Jurkat, Clone E6-1 (cell line): ENCODE results near the gene MRNIP.

Source experiments
- DNase-seq: peaks from one replicate; pipeline ENCODE4 v3.0.0-alpha.2; 2011; ENCODE audit warnings: low read depth, low spot score
- H3K4me3 ChIP-seq: 2 replicates; pipeline ENCODE4 v1.5.1; 2011; ENCODE audit warnings: mild to moderate bottlenecking, low read length, control low read depth, moderate library complexity

Gene MRNIP

DNA sequence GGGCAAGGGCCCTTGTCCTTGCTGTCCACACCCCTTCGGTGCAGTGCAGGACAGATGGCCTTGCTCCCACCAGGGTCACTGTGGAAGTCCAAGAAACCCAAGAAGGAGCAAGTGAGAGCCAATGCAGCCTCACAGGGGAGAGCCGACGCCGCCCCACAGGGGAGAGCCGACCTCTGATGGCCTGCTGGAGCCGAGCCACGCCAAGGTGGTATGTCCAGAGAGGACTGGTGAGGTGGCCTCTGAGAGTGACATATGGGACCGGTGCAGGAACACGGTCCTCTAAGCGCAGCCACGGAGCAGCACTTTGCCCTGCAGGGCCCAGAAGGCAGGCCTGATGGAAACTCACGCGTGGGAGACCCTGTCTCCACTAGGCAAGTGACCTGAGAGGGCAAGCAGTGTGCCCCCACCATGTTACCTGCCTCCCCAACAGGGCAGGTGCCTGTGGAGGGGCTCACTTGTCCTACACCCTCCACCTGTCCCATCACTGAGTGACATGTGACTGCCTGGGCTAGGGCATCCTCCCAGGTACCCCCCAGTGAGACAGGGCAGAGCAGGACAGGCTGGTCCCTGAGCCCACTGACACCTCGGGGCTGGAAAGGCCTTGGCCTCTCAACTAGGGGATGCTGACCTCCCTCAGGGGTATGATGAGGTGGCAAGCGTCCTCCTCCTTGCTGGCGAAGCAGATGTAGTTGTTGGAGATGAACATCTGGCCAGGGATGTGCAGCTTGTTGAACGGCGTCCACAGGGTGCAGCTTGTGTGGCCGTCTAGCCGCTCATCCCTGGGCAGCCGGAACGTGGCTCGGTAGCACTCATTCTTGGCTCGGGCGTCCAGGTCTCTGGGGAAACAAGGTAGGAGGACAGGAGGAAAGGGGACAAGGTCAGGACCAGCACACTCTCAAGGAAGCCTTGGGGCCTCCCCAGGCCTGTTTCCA, 32.4 kb upstream of the MRNIP start:
- H3K4me3 ChIP-seq, result no peak overlapping the region
- no peak for DNase-seq

DNA sequence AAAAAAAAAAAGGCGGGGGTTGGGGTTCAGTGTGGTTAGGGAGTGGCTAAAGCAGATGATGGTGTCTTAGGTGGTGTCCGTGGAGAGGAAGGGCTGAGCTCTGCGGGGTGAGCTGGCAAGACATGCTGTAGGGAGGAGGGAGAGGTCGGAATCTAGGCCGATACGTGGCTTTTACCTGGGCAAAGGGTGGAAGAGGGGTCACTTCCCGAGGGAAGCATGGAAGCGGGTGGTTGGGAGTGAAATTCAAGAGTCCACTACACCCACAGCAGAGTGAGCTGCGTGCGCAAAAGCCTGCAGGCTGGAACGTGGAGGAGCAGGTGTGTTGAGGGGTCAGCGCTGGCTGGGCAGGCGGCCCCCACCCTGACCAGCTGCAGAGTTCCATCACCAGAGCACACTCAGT, 31.3 kb upstream of the MRNIP start:
- no peak overlapping the region for H3K4me3 ChIP-seq
- DNase-seq, result no peak

DNA sequence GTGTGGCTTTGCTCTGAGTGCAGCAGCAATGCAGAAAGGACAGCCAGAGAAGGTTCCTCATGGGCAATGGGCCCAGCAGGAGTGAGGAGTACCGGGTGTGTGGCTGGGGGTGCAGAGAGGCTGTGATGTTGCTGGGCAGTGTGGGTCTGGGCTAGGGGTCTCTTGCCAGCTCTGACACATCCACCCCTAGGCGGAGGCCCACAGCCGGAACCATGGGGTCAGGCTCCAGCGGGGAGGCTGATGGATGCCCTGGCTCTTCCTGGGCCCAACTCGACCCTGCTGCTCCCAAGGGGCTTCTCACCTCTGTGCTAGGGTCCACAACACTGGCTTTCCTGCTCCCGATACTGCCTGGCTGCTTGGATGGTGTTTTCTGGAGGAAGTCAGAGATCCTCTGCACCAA, 29.2 kb upstream of the MRNIP start:
- H3K4me3 ChIP-seq, result no peak overlapping the region
- no peak for DNase-seq

DNA sequence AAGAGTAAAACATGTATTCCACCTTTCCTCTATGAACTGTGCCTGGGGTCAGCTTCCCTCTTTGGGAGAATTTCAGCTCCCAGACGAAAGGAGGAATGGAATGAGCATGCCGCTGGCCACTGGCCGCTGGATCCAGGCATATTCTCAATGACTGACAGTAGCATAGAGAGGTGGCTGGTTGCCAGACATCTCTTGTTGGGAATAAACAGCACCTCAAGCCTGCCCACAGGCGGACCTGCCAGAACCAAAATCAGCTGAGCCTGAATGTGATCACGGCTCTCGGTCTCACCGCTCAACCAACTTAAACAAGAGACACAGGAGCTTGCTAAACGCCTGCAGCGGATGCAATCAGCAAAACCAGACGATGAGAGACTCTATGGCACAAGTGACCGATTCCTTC, 28.5 kb upstream of the MRNIP start:
- no peak overlapping the region for H3K4me3 ChIP-seq
- DNase-seq, result no peak

DNA sequence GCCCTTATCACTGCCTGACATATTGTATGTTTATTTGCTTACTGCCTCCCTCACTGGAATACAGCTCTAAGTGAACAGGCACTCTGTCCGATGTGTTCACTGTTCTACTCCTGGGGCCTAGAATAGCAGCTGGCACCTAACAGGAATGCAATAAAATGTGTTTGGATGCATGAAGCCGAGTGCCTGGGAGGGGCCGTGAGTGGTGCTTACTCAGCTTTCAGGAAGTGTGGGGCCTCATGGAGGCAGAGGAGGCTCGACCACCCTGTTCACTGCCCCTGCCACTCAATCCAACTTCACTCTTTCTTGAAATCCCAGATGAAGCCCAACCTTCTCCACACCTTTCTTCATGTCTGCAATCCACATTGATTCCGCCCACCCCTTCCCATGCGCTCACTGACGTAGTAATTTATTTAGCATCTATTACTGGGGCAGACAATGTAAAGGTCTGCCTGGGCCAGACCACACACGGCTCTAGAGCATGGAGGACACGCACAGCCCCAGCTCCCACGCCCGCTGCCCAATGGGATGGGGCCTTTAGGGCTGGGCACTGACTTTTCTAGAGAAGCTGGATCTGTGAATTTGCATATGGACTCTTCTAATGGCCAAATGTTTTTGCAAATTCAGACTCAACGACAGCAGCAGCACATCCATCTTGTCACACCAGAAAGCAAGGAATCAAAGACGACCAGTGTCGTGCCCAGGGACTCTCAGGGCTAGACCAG, 27.7 kb upstream of the MRNIP start:
- H3K4me3 ChIP-seq, result no peak overlapping the region
- no peak for DNase-seq

DNA sequence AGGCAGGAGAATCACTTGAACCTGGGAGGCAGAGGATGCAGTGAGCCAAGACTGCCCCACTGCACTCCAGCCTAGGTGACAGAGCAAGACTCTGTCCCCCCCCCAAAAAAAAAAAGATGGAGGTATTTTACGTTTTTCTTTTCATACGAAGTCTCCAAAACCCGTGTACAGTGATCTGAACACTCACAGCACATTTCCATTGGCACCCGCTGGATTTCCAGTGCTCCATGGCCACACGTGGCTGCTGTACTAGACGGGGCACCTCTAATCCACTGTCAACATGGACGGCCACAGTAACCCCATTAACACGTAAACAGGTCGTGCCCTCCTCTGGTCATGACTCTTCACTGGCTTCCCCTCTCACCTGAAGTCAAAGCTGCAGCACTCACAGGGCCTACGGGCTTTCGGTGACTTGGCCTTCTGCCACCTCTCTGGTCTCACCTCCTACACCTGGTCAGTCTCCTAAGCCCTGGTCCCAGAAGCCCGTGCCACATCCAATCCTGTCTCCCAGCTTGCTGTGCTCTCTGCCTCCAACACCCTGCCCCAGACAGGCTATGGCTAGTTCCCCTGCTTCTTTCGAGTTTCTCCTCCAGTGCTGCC, 27.0 kb upstream of the MRNIP start:
- DNase-seq, result no peak
- no peak overlapping the region for H3K4me3 ChIP-seq

DNA sequence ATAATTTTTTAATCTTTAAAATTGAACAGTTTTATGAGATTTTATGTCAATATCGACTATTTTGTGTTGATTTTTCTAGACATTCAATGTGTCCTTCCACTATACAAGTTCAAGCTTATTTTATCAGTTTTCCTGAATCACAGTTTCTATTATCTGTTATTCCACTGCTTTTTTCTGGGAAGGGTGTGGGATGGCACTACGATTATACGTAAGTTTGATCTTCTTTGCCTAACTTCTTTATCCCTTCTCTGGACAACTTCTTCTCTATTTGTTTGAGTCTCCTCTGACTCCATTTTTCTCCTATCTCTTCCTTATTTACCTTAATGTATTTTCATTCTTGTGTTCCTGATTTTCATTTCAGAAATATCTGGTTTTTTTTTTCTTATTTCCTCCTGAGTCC, 24.5 kb upstream of the MRNIP start:
- no peak overlapping the region for H3K4me3 ChIP-seq
- no peak for DNase-seq

DNA sequence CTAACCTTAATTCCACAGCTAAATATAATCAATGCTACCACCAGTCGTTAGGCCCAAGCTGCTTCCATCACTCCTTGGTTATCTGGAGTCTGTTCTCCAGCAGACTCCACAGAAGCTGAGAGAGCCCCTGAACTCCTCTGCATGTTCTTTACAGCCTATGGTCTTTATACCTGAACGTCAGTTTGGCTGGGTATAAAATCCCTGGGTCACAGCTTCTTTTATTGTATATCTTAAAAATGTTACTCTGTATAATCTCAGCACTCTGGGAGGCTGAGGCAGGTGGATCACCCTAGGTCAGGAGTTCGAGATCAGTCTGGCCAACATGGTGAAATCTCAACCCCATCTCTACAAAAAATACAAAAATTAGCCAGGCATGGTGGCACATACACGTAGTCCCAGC, 23.7 kb upstream of the MRNIP start:
- H3K4me3 ChIP-seq, result no peak overlapping the region
- no peak for DNase-seq

DNA sequence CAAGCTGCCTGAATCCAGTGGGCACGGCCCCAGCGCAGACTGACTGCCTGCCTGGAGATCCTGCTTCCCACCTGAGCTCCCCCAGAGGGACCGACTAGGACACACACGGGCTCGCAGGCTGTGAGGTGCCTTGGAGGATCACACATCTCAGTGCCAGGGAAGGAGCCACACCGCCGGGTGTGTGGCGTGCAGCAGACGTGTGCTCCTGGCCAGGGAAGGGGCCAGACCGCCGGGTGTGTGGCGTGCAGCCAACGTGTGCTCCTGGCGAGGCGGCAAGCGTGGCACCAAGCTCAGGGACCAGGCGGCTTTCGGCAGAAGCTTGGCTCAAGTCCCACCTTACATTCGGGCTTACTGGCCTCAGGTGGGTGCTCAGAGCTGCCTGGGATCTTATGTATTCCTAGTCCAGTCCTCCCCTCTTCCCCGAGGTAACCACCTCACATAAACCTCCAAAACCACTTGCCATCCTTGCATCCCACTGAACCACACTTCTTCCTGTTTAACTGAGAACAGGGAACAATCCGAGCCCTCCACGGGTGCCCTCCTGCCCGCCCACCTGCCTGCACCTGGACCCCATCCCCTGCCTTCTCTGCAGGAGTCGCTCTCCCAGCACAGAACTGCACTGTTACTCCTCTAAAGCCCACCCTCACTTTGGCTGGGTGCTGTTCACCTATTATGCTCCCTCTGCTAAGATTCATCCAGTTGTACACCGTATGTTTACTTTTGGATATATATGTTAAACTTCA, 22.4 kb upstream of the MRNIP start:
- DNase-seq, result no peak
- H3K4me3 ChIP-seq, result no peak overlapping the region

DNA sequence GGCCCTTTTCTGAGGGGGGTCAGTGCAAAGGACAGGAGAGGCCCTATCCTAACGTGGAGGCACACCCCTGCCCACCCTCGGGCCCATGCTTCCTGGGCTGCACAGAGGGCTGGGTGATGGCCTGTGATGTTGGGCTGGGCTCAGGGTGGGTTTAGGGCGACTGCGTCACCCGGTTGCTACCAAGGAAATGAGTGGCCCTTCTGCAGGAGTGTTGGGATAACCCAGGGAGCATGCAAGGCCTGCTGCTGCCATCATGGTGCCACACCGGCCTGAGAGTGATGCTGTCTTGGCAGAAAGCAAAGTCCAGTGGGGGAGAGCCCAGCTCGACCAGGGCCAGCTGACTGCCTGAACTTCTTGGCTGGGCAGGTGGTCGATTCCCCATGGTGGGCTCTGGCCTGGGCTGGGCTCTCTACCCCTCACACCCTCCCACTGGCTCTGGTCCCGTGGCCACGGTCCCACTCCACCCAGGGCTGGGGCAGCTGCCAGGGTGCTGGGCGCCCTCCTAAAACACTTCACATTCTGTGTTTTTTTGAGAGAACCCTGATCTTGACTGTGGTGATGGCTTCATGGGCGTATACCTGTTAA, 21.5 kb upstream of the MRNIP start:
- H3K4me3 ChIP-seq, result no peak overlapping the region
- DNase-seq, result no peak

DNA sequence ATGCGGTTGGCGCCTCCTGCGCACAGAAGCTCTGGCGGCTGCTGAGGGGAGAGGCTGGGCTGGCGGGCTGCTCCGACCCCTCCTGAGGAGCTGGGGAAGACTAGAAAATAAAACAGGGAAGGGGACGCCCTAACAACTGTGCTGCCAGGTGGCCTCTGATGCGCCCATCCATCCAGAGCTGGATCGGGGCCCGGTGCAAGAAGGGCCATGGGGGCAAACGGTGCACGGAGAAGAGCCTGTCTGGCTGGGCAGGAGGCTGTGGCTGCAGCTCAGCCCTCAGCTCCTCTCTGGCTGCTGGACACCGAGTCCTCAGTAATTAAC, 21.0 kb upstream of the MRNIP start:
- no peak overlapping the region for H3K4me3 ChIP-seq
- no peak for DNase-seq

DNA sequence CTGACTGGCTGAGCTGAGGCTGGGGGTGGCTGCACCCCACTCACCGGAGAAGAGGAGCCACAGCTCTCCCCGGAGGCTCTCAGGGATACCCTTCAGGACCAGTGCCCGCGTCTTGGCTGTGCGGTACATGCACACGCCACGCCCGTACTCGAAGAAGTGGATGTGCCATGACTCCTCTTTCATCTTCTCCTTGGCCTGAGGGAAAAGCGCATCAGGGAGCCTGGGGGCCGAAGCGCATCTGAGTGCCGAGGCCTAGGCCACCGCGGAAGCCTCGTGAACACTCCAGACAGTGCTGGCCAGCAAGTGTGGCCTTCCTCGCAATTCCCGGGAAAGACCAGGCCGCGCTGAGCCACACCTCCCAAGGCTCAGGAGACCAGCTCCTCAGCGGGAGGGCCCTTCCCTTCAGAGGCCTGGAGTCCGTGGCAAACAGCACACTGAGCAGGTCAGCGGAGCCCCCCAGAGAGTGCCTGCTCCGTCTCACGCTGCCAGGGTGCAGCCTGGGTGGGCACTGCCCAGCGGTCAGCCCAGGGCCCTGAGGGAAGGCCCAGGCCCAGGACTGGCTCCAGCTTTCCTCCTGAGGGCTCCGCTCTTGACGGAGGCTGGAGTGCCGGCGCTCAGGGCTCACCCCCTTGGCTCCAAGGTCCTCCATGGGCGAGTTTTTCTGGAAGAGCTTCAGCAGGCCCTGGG, 20.5 kb upstream of the MRNIP start:
- no peak for DNase-seq
- no peak overlapping the region for H3K4me3 ChIP-seq

DNA sequence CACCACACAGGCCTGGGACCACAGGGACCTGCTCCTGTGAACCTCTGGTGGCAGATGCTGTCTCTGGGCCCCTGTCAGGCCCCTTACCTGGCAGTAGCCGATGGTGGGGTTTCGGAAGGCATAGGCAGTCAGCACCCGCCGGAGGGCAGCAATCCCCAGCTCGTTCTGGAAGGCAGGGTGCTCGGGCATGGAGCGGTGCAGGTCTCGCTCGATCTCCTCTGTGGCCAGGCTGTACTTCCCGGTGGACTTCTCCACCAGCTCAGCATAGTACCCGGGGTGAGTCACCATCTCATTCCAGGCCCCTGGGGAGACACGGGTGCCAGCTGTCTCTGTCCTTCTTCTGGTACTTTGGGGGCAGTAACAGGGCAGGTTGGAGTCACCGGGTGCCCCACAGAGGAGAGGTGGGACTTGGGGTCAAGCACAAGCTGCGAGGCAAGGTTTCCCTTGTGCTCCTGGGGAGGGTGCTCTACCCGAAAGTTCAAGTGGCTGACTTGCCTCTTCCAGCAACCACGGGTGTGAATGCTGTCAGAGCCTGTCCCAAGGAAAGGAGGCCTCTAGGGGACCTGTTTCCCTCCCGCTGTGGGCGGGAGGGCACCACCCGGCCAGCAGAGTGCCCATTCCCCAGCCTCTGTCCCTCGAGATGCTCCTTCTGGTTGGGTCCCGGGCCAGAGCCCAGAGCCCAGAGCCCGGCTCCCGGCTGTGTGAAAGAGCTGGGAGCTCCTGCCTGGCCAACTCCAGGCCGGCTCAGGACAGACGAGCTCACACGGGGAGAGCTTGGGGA, 19.8 kb upstream of the MRNIP start:
- DNase-seq, result no peak
- no peak overlapping the region for H3K4me3 ChIP-seq

DNA sequence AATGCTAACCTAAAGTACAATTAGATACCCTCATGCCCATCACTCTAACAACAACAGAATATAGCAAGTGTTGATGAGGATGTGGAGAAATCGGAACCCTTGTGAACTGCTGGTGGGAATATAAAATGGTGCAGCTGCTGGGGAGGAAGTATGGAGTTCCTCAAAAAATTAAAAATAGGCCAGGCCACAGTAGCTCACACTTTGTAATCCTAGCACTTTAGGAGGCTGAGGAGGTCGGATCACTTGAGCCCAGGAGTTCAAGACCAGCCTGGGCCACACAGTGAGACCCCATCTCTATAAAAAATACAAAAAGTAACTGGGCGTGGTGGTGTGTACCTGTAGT, 18.0 kb upstream of the MRNIP start:
- no peak for DNase-seq
- H3K4me3 ChIP-seq, result no peak overlapping the region

DNA sequence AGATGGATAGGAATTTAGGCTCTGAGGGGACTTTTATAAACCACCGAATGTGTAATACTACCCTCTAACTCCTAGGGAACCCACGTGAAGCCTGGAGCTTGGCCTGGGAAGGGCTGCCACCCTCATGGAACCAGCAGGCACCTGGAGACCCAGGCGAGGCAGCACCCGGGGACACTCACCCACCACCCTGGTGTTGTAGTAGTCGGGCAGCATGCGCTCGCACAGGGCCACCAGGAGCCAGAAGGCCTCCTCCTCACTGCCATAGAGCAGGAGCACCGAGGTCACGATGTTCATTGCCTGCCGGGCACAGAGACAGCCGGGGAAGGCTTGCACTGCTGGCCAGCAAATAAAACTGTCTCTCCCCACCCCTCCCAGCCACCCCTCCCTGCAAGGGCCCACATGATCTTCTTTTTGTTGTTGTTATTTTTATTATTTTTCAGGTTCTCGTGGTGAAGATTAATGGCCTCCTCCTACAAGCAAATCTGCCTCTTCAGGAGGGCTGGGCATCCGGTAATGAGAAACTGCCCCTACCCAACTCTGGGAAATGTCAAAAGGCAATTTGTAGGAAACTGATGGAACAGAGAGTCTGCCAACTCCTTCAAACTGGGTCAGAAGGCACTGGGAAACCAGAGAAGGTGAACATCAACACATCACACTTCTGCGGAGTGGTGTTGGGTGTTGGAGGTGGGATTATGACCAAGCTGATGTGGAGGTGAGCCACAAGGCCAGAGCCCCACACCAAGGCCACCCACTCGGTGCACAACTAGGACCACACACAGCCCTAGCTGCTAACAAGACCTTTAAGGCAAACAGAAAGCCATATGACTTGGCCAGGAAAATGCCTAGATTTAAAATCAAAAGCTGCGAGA, 17.4 kb upstream of the MRNIP start:
- H3K4me3 ChIP-seq, result no peak overlapping the region
- DNase-seq, result no peak

DNA sequence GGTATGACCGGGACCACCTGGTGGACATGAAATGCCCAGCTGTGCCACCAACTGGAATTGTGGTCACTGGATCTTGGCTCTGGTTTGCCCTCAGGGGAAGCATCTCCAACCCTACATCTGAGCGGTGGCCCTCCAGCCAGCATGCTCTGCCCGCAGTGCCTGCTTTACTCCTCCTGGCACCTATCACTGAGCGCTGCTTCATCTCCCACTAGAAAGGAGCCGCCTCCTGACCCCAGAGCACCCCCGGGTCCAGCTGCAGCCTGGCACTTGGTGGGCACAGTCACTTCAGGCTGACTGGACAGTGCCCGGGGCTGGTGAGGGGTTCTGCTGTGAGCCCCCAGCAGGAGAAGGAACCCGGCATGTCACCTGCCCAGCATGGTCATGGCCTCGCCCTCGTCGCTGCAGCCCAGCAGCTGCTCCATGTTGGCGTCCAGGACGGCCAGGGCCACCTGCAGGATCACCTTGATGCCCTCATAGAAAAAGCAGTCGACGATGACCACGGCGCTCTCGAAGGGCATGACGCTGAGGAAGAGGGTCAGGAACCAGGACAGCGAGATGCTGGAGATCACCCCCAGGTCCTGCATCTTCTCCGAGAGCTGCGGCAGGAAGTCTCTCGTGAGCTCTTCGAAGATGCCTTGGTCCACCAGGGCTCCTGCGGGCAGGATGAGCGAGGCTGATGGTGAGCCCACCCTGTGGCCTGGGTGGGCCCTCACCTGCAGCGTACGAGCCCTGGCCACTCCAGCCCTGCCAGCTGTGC, 16.1 kb upstream of the MRNIP start:
- no peak for DNase-seq
- H3K4me3 ChIP-seq, result no peak overlapping the region

DNA sequence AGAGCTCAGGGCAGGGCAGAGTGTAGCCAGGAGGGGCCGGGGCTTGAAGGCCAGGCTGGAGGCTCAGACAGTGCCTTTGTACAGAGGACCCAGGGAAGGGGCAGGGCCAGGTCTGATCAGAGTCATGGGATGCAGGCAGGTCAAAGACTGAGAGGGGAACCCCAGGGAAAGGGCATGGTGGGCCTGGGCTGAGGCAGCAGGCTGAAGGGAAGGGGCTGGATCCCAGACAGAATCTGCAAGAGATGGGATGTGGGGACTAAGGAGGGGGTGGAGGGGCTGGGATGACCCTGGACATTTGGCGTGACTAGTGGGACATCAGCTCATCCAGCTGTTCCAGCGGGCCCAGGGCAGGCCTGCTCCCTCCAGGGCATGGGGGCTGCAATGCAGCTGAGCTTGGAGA, 15.5 kb upstream of the MRNIP start:
- no peak overlapping the region for H3K4me3 ChIP-seq
- no peak for DNase-seq
